SK-N-SH treated with all-trans-retinoic acid at 6 μM for 48 hours (cell line): ENCODE data around the gene IQSEC1.

Experiments
- ESRRG ChIP-seq: fragments of 250-450 bp; sonication (Bioruptor Pico); IDR thresholded peaks from 2 replicates; pipeline ENCODE4 v1.6.1; 2021; ENCODE audit warnings: mild to moderate bottlenecking
- GLIS3 ChIP-seq: fragments of 250-450 bp; sonication (Bioruptor Pico); IDR thresholded peaks from 2 replicates; pipeline ENCODE4 v1.5.0; 2020; ENCODE audit warnings: mild to moderate bottlenecking, moderate library complexity
- PPARA ChIP-seq: fragments of 250-450 bp; sonication (Bioruptor Pico); IDR thresholded peaks from 2 replicates; pipeline ENCODE4 v1.5.0; 2020; ENCODE audit warnings: mild to moderate bottlenecking, borderline replicate concordance
- ZNF70 ChIP-seq: fragments of 450-650 bp; formaldehyde crosslinking; IDR thresholded peaks from 2 replicates; pipeline ENCODE4 v1.5.0; 2020; ENCODE audit warnings: mild to moderate bottlenecking, moderate library complexity
- TF ChIP-seq, protein P1 (sequence below): fragments of 250-450 bp; sonication (Bioruptor Pico); IDR thresholded peaks from 2 replicates; pipeline ENCODE4 v1.8.0; 2021; ENCODE audit warnings: low read depth, mild to moderate bottlenecking, moderate library complexity, borderline replicate concordance
- TF ChIP-seq, protein P2 (sequence below): fragments of 250-450 bp; sonication (Bioruptor Pico); IDR thresholded peaks from 2 replicates; pipeline ENCODE4 v1.5.0; 2020; ENCODE audit warnings: mild to moderate bottlenecking, moderate library complexity
- TF ChIP-seq, protein P3 (sequence below): fragments of 250-450 bp; sonication (Bioruptor Pico); IDR thresholded peaks from 2 replicates; pipeline ENCODE4 v1.5.1; 2020; ENCODE audit warnings: low read depth, mild to moderate bottlenecking, moderate library complexity
- TF ChIP-seq, protein P4 (sequence below): fragments of 250-450 bp; sonication (Bioruptor Pico); IDR thresholded peaks from 2 replicates; pipeline ENCODE4 v1.8.0; 2020; ENCODE audit warnings: mild to moderate bottlenecking, moderate library complexity, borderline replicate concordance

DNA sequence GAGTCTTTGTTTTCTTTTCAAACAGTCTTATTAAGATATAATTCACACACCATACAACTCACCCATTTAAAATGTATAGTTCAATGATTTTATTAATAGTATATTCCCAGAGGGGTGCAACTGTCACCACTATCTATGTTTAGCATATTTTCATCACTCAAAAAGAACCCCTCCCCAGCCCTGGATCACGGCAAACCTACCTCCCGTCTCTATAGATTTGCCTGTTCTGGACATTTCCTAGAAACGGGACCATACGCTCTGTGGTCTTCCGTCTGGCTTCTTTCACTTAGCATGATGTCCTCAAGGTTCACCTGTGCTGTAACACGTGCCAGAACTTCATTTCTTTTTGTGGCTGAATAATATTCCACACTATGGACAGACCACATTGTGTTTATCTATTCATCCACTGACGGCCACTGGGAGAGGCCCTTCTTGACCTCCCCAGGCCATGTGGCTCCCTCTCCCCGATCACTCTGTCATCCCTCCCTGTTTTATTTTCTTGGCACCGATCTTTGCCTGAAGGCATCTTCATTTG lies 56.4 kb downstream of the IQSEC1 start:
- TF ChIP-seq, protein P1, sequence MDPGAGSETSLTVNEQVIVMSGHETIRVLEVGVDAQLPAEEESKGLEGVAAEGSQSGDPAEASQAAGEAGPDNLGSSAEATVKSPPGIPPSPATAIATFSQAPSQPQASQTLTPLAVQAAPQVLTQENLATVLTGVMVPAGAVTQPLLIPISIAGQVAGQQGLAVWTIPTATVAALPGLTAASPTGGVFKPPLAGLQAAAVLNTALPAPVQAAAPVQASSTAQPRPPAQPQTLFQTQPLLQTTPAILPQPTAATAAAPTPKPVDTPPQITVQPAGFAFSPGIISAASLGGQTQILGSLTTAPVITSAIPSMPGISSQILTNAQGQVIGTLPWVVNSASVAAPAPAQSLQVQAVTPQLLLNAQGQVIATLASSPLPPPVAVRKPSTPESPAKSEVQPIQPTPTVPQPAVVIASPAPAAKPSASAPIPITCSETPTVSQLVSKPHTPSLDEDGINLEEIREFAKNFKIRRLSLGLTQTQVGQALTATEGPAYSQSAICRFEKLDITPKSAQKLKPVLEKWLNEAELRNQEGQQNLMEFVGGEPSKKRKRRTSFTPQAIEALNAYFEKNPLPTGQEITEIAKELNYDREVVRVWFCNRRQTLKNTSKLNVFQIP (CRISPR knock-in tag) = no peak
- no peak for TF ChIP-seq ESRRG (CRISPR knock-in tag)
- no peak for TF ChIP-seq PPARA
- TF ChIP-seq, protein P2, sequence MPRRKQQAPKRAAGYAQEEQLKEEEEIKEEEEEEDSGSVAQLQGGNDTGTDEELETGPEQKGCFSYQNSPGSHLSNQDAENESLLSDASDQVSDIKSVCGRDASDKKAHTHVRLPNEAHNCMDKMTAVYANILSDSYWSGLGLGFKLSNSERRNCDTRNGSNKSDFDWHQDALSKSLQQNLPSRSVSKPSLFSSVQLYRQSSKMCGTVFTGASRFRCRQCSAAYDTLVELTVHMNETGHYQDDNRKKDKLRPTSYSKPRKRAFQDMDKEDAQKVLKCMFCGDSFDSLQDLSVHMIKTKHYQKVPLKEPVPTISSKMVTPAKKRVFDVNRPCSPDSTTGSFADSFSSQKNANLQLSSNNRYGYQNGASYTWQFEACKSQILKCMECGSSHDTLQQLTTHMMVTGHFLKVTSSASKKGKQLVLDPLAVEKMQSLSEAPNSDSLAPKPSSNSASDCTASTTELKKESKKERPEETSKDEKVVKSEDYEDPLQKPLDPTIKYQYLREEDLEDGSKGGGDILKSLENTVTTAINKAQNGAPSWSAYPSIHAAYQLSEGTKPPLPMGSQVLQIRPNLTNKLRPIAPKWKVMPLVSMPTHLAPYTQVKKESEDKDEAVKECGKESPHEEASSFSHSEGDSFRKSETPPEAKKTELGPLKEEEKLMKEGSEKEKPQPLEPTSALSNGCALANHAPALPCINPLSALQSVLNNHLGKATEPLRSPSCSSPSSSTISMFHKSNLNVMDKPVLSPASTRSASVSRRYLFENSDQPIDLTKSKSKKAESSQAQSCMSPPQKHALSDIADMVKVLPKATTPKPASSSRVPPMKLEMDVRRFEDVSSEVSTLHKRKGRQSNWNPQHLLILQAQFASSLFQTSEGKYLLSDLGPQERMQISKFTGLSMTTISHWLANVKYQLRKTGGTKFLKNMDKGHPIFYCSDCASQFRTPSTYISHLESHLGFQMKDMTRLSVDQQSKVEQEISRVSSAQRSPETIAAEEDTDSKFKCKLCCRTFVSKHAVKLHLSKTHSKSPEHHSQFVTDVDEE (CRISPR knock-in tag) = no peak
- no peak for TF ChIP-seq GLIS3 (CRISPR knock-in tag)
- TF ChIP-seq, protein P3, sequence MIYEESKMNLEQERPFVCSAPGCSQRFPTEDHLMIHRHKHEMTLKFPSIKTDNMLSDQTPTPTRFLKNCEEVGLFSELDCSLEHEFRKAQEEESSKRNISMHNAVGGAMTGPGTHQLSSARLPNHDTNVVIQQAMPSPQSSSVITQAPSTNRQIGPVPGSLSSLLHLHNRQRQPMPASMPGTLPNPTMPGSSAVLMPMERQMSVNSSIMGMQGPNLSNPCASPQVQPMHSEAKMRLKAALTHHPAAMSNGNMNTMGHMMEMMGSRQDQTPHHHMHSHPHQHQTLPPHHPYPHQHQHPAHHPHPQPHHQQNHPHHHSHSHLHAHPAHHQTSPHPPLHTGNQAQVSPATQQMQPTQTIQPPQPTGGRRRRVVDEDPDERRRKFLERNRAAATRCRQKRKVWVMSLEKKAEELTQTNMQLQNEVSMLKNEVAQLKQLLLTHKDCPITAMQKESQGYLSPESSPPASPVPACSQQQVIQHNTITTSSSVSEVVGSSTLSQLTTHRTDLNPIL (CRISPR knock-in tag) = no peak
- TF ChIP-seq ZNF70 (CRISPR knock-in tag) = no peak
- TF ChIP-seq, protein P4, sequence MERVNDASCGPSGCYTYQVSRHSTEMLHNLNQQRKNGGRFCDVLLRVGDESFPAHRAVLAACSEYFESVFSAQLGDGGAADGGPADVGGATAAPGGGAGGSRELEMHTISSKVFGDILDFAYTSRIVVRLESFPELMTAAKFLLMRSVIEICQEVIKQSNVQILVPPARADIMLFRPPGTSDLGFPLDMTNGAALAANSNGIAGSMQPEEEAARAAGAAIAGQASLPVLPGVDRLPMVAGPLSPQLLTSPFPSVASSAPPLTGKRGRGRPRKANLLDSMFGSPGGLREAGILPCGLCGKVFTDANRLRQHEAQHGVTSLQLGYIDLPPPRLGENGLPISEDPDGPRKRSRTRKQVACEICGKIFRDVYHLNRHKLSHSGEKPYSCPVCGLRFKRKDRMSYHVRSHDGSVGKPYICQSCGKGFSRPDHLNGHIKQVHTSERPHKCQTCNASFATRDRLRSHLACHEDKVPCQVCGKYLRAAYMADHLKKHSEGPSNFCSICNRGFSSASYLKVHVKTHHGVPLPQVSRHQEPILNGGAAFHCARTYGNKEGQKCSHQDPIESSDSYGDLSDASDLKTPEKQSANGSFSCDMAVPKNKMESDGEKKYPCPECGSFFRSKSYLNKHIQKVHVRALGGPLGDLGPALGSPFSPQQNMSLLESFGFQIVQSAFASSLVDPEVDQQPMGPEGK (CRISPR knock-in tag) = no peak
